Panc1 (cell line): ENCODE measurements around the gene RASGRF2. TPM values are rescaled to one million over a fixed set of nuclear protein-coding genes. Genes with fewer than 3 reads are reported as not detected.

Experiments used
- ATAC-seq: fragments of 200-7000 bp; cut with Tn5 transposase; 2 replicates; pipeline ENCODE4 v1.9.1; 2020; ENCODE audit warnings: mild to moderate bottlenecking, moderate library complexity
- BruUV-seq: library from RNA; stranded (reverse); fragments of 400-500 nt; replicated peaks from 2 replicates; lab custom pipeline; 2021; lab: Mats Ljungman, UMichigan
- CTCF ChIA-PET: fragments of 300-600 bp; sonication (Branson Sonifier 250); formaldehyde crosslinking; loops from one replicate; lab custom pipeline; 2022; ENCODE audit warnings: antibody characterized with exemption; lab: Charles Lee
- POLR2A ChIA-PET: fragments of 300-600 bp; sonication (Branson Sonifier 250); formaldehyde crosslinking; loops from one replicate; lab custom pipeline; 2022; ENCODE audit warnings: antibody characterized with exemption; lab: Charles Lee
- DNase-seq: peaks from one replicate; pipeline ENCODE4 v3.0.0-alpha.2; 2010; ENCODE audit warnings: low read depth, low spot score
- H3K27ac ChIP-seq: 2 replicates; pipeline ENCODE4 v1.5.1; 2011; ENCODE audit warnings: mild to moderate bottlenecking, low read length, inconsistent platforms
- H3K27me3 ChIP-seq: fragments of 200-500 bp; sonication (Bioruptor generic); 2 replicates; pipeline ENCODE4 v1.6.0; 2014; ENCODE audit warnings: low read length, inconsistent platforms; ENCODE audit not compliant: control insufficient read depth, insufficient read depth
- H3K36me3 ChIP-seq: fragments of 200-500 bp; sonication (Bioruptor generic); 2 replicates; pipeline ENCODE4 v1.5.1; 2014; ENCODE audit warnings: inconsistent platforms, mild to moderate bottlenecking, low read length, moderate library complexity; ENCODE audit not compliant: control insufficient read depth, insufficient read depth
- H3K4me1 ChIP-seq: 2 replicates; pipeline ENCODE4 v1.5.1; 2011; ENCODE audit warnings: inconsistent platforms, mild to moderate bottlenecking, low read length, moderate library complexity; ENCODE audit not compliant: control insufficient read depth, insufficient read depth
- H3K4me3 ChIP-seq, 2 experiments: 2 replicates each; pipeline ENCODE4 v1.5.1; 2011 to 2012; ENCODE audit warnings: low read depth in 2 of 2, low read length in 2 of 2, mild to moderate bottlenecking in 2 of 2, inconsistent platforms in 1 of 2, moderate library complexity in 1 of 2
- H3K9me3 ChIP-seq: fragments of 200-500 bp; sonication (Bioruptor generic); 2 replicates; pipeline ENCODE4 v1.5.1; 2014; ENCODE audit warnings: low read depth, mild to moderate bottlenecking, inconsistent platforms, low read length, moderate library complexity; ENCODE audit not compliant: control insufficient read depth, insufficient read depth
- CTCF ChIP-seq: fragments of 450-650 bp; IDR thresholded peaks from 2 replicates; pipeline ENCODE4 v1.5.1; 2017; ENCODE audit warnings: mild to moderate bottlenecking
- POLR2AphosphoS5 ChIP-seq: IDR thresholded peaks from 2 replicates; pipeline ENCODE4 v1.6.1; 2012; ENCODE audit warnings: mild to moderate bottlenecking, low read depth, low read length, moderate library complexity
- REST ChIP-seq, 2 experiments: IDR thresholded peaks; 2 replicates each; pipeline ENCODE4 v1.6.1; 2011 to 2012; ENCODE audit warnings: low read depth in 2 of 2, control low read depth in 1 of 2, low read length in 1 of 2, mild to moderate bottlenecking in 1 of 2, moderate library complexity in 1 of 2; ENCODE audit not compliant: insufficient read depth in 1 of 2
- SIN3A ChIP-seq: IDR thresholded peaks from 2 replicates; pipeline ENCODE4 v1.6.1; 2012; ENCODE audit warnings: low read depth, mild to moderate bottlenecking, low read length, moderate library complexity, borderline replicate concordance; ENCODE audit not compliant: insufficient read depth
- TCF7L2 ChIP-seq: IDR thresholded peaks from 2 replicates; pipeline ENCODE4 v1.6.1; 2011; ENCODE audit warnings: mild to moderate bottlenecking, low read depth, low read length, inconsistent platforms
- in situ Hi-C: cut with HindIII; loops from 2 replicates; pipeline ENCODE4 v1.10.0; 2016; ENCODE audit warnings: low sequenced_read_pairs, low pct_unique_long_range_greater_than_20kb
- intact Hi-C: fragments of 100-400 bp; cut with micrococcal nuclease; formaldehyde crosslinking; loops from one replicate; pipeline ENCODE4 v1.10.0; 2022; ENCODE audit not compliant: unreplicated experiment
- total RNA-seq: library from RNA; stranded (reverse); gene quantifications from one replicate; pipeline ENCODE4 v1.2.1, GENCODE V29; 2021; ENCODE audit not compliant: unreplicated experiment

RASGRF2 gene
- total RNA-seq, 1 experiment from 2014 or later: 4.7 TPM

- no TSS peak for BruUV-seq
- Histone ChIP-seq H3K27ac (no peak overlapping the region), H3K4me3 (no peak overlapping the region), H3K36me3 (no peaks in the 10 kb centered on the region), H3K4me1 (no peaks in the 10 kb centered on the region), H3K9me3 (no peaks in the 10 kb centered on the region), H3K27me3 (no peaks in the 10 kb centered on the region)
- in situ Hi-C loops (no loop called here), intact Hi-C loops (no loop called here)
- ChIA-PET CTCF (no interaction called here), POLR2A (interaction anchor here (0.6 kb wide), 1 partner anchor 181 kb away, joined by 3 read pairs; no protein-coding TSS in a partner anchor)
- ATAC-seq: no peak
- TF ChIP-seq TCF7L2 (no peak), SIN3A (no peak), CTCF (no peak), REST (IDR thresholded peaks at IDR 0.05; ENCODE audit: insufficient read depth in 1 of 2, low read depth in 2 of 2, low read length in 1 of 2) (no peak), POLR2AphosphoS5 (no peak)
- DNase-seq: no peak
Measured at GRCh38 chr5:81069990-81070389, 109.8 kb downstream of the RASGRF2 start.

- no peaks in the 10 kb centered on the region for H3K27me3 ChIP-seq
- POLR2A ChIA-PET: interaction anchor here (0.6 to 0.7 kb wide), 3 partner anchors 182 to 933 kb away, joined by 3 to 4 read pairs (median 3); no protein-coding TSS in a partner anchor
- H3K4me3 ChIP-seq: no peak overlapping the region
- TF ChIP-seq TCF7L2: no peak
- TF ChIP-seq CTCF: no peak
- no peak for TF ChIP-seq REST (IDR thresholded peaks at IDR 0.05; ENCODE audit: insufficient read depth in 1 of 2, low read depth in 2 of 2, low read length in 1 of 2)
- TF ChIP-seq POLR2AphosphoS5: no peak
- no peak for TF ChIP-seq SIN3A
- H3K4me1 ChIP-seq: no peaks in the 10 kb centered on the region
- intact Hi-C loops (no loop called here), in situ Hi-C loops (no loop called here)
- no peaks in the 10 kb centered on the region for H3K36me3 ChIP-seq
- H3K27ac ChIP-seq: no peak overlapping the region
- no peaks in the 10 kb centered on the region for H3K9me3 ChIP-seq
- CTCF ChIA-PET: no interaction called here
- DNase-seq (no peak), ATAC-seq (no peak)
- no TSS peak for BruUV-seq
Measured at GRCh38 chr5:81070571-81071255, 110.5 kb downstream of the RASGRF2 start.
